SU-DHL-6 (cell line): ENCODE data around the gene CHSY3.

Experiments used
- H2AFZ ChIP-seq: fragments of 200-600 bp; sonication (generic); 2 replicates; pipeline ENCODE4 v1.6.1; 2014; ENCODE audit warnings: low read depth, mild to moderate bottlenecking, moderate library complexity, mixed read lengths, antibody characterized with exemption, low read length; ENCODE audit not compliant: severe bottlenecking
- H3F3A ChIP-seq: fragments of 200-600 bp; shearing (Covaris generic); 2 replicates; pipeline ENCODE4 v1.6.0; 2016; ENCODE audit warnings: antibody characterized with exemption, mild to moderate bottlenecking; ENCODE audit not compliant: insufficient read depth
- H3K27ac ChIP-seq: fragments of 200-600 bp; sonication (generic); 2 replicates; pipeline ENCODE4 v1.5.1; 2016; ENCODE audit warnings: low read depth, mild to moderate bottlenecking, low read length, moderate library complexity, mixed read lengths
- H3K27me3 ChIP-seq: fragments of 200-600 bp; sonication (generic), shearing (Covaris generic); 2 replicates; pipeline ENCODE4 v1.6.0; 2014; ENCODE audit warnings: mild to moderate bottlenecking, low read length
- H3K36me3 ChIP-seq: fragments of 200-600 bp; sonication (generic); 2 replicates; pipeline ENCODE4 v1.6.1; 2014; ENCODE audit warnings: mild to moderate bottlenecking, low read length, mixed read lengths
- H3K4me2 ChIP-seq: fragments of 300-600, 200-600 bp; shearing (Covaris generic), sonication (generic); 2 replicates; pipeline ENCODE4 v1.6.0; 2014; ENCODE audit warnings: low read length, low read depth, mild to moderate bottlenecking; ENCODE audit not compliant: poor library complexity, severe bottlenecking
- H3K4me3 ChIP-seq: fragments of 200-600 bp; sonication (generic); 2 replicates; pipeline ENCODE4 v1.5.1; 2014; ENCODE audit warnings: antibody characterized with exemption, low read length, mild to moderate bottlenecking, mixed read lengths; ENCODE audit not compliant: insufficient read depth, poor library complexity, severe bottlenecking
- H3K79me2 ChIP-seq: fragments of 200-600 bp; sonication (generic); 2 replicates; pipeline ENCODE4 v1.6.1; 2014; ENCODE audit warnings: mild to moderate bottlenecking, low read length, moderate library complexity; ENCODE audit not compliant: insufficient read depth
- H3K9ac ChIP-seq: fragments of 200-600 bp; sonication (generic); 2 replicates; pipeline ENCODE4 v1.7.0; 2014; ENCODE audit warnings: mild to moderate bottlenecking, low read length
- H3K9me2 ChIP-seq: fragments of 200-600 bp; sonication (generic); replicated peaks from 2 replicates; pipeline ENCODE4 v1.6.1; 2014; ENCODE audit warnings: low read length; ENCODE audit not compliant: insufficient read depth
- H3K9me3 ChIP-seq: fragments of 200-600 bp; sonication (generic); 2 replicates; pipeline ENCODE4 v1.6.1; 2014; ENCODE audit warnings: low read length, mixed read lengths; ENCODE audit not compliant: insufficient read depth
- H4K20me1 ChIP-seq: fragments of 200-600 bp; sonication (generic); 2 replicates; pipeline ENCODE4 v1.6.1; 2014; ENCODE audit warnings: low read depth, mild to moderate bottlenecking, antibody characterized with exemption, low read length, moderate library complexity, mixed read lengths
- EZH2phosphoT487 ChIP-seq: fragments of 200-600 bp; sonication (generic), shearing (Covaris generic); conservative IDR thresholded peaks from 2 replicates; pipeline ENCODE4 v1.6.1; 2018; ENCODE audit warnings: mild to moderate bottlenecking, antibody characterized with exemption, low read length, moderate library complexity, mixed read lengths
- TF ChIP-seq, protein P1 (sequence below): fragments of 200-600 bp; sonication (generic); IDR thresholded peaks from one replicate; pipeline ENCODE4 v1.5.1; 2017; ENCODE audit warnings: antibody characterized with exemption, mild to moderate bottlenecking, low read length, moderate library complexity; ENCODE audit not compliant: insufficient read depth, poor library complexity, severe bottlenecking

The CHSY3 gene

DNA sequence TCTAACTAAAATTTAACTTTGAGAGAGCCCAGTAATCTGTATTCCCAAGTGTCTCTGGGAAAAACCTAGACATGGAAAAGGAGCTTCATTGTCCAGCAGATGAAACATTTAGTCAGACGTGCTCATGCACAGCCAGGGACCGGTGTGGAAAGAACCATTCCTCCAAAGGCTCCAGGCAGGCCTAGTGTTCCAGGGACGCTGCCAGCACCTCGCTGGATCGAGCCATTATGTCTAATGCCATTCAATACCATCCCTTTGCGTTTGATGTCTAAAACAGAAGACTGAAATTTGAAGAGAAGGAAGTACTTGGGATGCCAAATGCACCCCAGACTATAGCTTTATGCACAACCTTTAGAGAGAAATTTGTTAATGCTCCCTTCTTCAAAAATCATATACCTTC is 1.4 kb upstream of the CHSY3 start:
- no peaks in the 10 kb centered on the region for H3K9me3 ChIP-seq
- H3K9ac ChIP-seq = no peak overlapping the region
- H4K20me1 ChIP-seq = no peaks in the 10 kb centered on the region
- no peaks in the 10 kb centered on the region for H3K27me3 ChIP-seq
- no peak for TF ChIP-seq EZH2phosphoT487
- TF ChIP-seq, protein P1, sequence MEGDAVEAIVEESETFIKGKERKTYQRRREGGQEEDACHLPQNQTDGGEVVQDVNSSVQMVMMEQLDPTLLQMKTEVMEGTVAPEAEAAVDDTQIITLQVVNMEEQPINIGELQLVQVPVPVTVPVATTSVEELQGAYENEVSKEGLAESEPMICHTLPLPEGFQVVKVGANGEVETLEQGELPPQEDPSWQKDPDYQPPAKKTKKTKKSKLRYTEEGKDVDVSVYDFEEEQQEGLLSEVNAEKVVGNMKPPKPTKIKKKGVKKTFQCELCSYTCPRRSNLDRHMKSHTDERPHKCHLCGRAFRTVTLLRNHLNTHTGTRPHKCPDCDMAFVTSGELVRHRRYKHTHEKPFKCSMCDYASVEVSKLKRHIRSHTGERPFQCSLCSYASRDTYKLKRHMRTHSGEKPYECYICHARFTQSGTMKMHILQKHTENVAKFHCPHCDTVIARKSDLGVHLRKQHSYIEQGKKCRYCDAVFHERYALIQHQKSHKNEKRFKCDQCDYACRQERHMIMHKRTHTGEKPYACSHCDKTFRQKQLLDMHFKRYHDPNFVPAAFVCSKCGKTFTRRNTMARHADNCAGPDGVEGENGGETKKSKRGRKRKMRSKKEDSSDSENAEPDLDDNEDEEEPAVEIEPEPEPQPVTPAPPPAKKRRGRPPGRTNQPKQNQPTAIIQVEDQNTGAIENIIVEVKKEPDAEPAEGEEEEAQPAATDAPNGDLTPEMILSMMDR = no peak
- no peaks in the 10 kb centered on the region for H3K9me2 ChIP-seq
- no peaks in the 10 kb centered on the region for H3K79me2 ChIP-seq
- H3F3A ChIP-seq = no peaks in the 10 kb centered on the region
- H3K36me3 ChIP-seq = no peaks in the 10 kb centered on the region
- H3K4me3 ChIP-seq = no peak overlapping the region
- H2AFZ ChIP-seq = no peak overlapping the region
- no peak overlapping the region for H3K4me2 ChIP-seq
- no peak overlapping the region for H3K27ac ChIP-seq

DNA sequence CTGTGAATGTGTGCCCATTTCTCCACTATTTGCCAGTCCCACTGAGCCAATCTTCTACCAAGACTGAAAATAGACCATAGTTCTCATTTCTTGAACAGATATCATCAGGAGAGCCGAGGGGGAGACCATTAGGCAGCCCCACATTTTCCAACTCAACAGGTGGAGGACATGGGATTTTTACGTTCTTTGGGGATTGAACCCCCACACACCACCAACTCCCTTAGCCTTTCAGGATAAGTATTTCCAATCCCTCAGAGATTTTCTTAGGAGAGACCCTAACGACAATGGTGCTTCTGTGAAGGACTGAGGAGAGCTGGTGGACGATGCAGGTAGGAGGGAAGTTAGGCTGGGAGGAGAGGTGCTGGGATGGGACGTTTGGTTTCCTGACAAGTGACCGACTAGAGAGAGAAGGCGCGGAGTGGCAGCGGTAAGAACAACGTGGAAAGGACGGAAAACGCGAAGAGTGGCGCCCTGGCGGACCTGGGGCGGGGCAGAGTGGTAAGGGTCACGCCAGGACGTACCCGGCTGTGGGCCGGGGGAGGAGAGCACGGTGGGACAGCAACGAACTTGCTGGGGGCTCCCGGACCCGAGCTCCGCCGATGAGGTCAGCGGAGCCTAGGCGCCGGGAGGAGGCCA is 681 bp upstream of the CHSY3 start:
- no peak overlapping the region for H3K9ac ChIP-seq
- H3K79me2 ChIP-seq = no peaks in the 10 kb centered on the region
- H3K9me3 ChIP-seq = no peaks in the 10 kb centered on the region
- H3F3A ChIP-seq = no peaks in the 10 kb centered on the region
- H3K9me2 ChIP-seq = no peaks in the 10 kb centered on the region
- no peaks in the 10 kb centered on the region for H3K27me3 ChIP-seq
- no peak overlapping the region for H2AFZ ChIP-seq
- H4K20me1 ChIP-seq = no peaks in the 10 kb centered on the region
- TF ChIP-seq, protein P1 = no peak
- TF ChIP-seq EZH2phosphoT487 = no peak
- H3K4me2 ChIP-seq = no peak overlapping the region
- no peaks in the 10 kb centered on the region for H3K36me3 ChIP-seq
- H3K27ac ChIP-seq = no peak overlapping the region
- no peak overlapping the region for H3K4me3 ChIP-seq

DNA sequence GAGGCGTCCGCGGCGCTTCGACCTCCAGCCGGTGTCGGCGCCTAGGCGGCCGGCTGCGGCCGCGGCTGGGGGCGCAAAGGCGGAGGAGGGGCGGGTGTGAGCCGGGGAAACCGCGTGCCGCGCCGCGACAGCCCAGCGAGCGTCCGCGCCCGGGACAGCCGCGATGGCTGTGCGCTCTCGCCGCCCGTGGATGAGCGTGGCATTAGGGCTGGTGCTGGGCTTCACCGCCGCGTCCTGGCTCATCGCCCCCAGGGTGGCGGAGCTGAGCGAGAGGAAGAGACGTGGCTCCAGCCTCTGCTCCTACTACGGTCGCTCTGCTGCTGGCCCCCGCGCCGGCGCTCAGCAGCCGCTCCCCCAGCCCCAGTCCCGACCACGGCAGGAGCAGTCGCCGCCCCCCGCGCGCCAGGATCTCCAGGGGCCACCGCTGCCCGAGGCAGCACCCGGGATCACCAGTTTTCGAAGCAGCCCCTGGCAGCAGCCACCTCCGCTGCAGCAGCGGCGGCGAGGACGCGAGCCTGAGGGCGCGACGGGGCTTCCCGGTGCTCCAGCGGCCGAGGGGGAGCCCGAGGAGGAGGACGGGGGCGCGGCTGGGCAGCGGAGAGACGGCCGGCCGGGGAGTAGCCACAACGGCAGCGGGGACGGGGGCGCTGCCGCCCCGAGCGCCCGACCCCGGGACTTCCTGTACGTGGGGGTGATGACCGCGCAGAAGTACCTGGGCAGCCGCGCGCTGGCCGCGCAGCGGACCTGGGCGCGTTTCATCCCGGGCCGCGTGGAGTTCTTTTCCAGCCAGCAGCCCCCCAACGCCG is 605 bp downstream of the CHSY3 start:
- H2AFZ ChIP-seq = no peak overlapping the region
- no peaks in the 10 kb centered on the region for H3K9me2 ChIP-seq
- H3F3A ChIP-seq = no peaks in the 10 kb centered on the region
- no peak overlapping the region for H3K9ac ChIP-seq
- no peaks in the 10 kb centered on the region for H3K9me3 ChIP-seq
- no peak overlapping the region for H3K4me3 ChIP-seq
- H3K27ac ChIP-seq = no peak overlapping the region
- no peaks in the 10 kb centered on the region for H3K36me3 ChIP-seq
- H4K20me1 ChIP-seq = no peaks in the 10 kb centered on the region
- H3K79me2 ChIP-seq = no peaks in the 10 kb centered on the region
- no peak for TF ChIP-seq EZH2phosphoT487
- TF ChIP-seq, protein P1 = no peak
- H3K27me3 ChIP-seq = no peaks in the 10 kb centered on the region
- H3K4me2 ChIP-seq = no peak overlapping the region
